ENCODE results near the gene C10orf67.

C10orf67 gene

DNA sequence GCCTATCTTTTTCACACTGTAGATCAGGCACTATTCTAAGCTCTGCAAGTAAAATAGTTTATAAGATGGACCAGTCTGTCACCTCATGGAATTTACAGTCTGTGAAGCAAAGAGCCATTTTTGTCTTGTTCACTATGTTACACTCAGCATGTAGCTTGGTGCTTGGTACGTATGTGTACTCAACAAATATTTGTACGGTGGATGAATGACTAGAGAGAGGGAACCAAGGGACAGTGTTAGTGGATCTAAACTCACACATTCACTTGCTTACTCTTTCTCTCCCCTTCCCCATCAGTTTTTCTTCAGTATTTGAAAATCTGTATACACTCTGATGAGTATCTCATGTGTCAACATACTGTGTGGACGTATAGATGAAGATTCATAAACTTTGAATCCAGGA, 106.6 kb downstream of the C10orf67 start:
- Histone ChIP-seq H3K4me3 (ENCODE audit: low read depth in 1 of 2, low read length in 2 of 2) (no peak overlapping the region), H3K9me3 (ENCODE audit: control insufficient read depth in 1 of 2, low read length in 2 of 2) (no peaks in the 10 kb centered on the region), H3K27me3 (ENCODE audit: control insufficient read depth in 1 of 2, insufficient read depth in 2 of 2, low read length in 2 of 2) (no peaks in the 10 kb centered on the region), H3K4me1 (ENCODE audit: control insufficient read depth in 1 of 2, insufficient read depth in 2 of 2, low read length in 2 of 2) (no peaks in the 10 kb centered on the region), H3K27ac (ENCODE audit: low read depth, low read length) (no peak overlapping the region), H3K36me3 (ENCODE audit: control insufficient read depth in 1 of 2, insufficient read depth in 2 of 2, low read length in 2 of 2) (no peaks in the 10 kb centered on the region), H3K9ac (ENCODE audit: low read depth in 1 of 2, low read length in 2 of 2) (no peak overlapping the region)

DNA sequence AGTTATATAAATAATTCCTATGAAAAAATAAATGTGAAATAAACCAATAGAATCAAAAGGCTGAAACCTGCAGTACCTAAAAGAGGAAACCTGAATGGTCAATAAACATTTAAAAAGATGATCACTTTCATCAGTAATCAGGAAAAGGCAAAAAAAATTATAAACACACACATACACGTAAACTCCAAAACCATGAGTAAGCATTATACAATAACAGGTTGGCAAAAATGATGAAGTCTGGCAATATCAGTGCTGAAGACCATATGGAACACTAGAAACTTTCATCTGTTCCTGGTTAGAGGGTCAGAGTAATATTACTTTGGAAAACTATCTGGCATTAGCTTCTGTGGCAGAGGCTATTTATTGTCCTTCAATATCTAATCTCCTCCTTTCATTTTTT, 114.0 kb downstream of the C10orf67 start:
- Histone ChIP-seq H3K9ac (ENCODE audit: low read depth in 1 of 2, low read length in 2 of 2) (no peak overlapping the region), H3K4me1 (ENCODE audit: control insufficient read depth in 1 of 2, insufficient read depth in 2 of 2, low read length in 2 of 2) (no peaks in the 10 kb centered on the region), H3K9me3 (ENCODE audit: control insufficient read depth in 1 of 2, low read length in 2 of 2) (no peaks in the 10 kb centered on the region), H3K27ac (ENCODE audit: low read depth, low read length) (no peak overlapping the region), H3K27me3 (ENCODE audit: control insufficient read depth in 1 of 2, insufficient read depth in 2 of 2, low read length in 2 of 2) (no peaks in the 10 kb centered on the region), H3K4me3 (ENCODE audit: low read depth in 1 of 2, low read length in 2 of 2) (no peak overlapping the region), H3K36me3 (ENCODE audit: control insufficient read depth in 1 of 2, insufficient read depth in 2 of 2, low read length in 2 of 2) (no peaks in the 10 kb centered on the region)

DNA sequence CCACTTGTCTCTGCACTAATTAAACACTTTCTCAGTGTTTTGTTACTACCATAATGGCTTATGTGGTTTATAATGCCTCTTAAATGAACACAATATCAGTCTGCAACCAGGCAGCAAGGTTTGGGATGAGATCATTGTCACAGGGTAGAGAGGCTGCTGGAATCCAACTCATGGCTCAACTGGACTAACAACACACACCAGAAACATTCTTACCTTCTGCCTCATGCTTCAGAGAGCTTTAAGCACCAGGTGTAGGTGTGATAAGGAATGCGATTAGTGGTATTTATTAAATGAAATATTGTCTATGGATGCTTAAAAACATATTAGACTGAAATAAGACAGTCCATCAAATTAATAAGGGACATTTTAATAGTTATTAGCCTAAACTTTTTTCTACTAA, 127.1 kb downstream of the C10orf67 start:
- H3K4me1 ChIP-seq (ENCODE audit: control insufficient read depth in 1 of 2, insufficient read depth in 2 of 2, low read length in 2 of 2) = no peaks in the 10 kb centered on the region
- H3K9me3 ChIP-seq (ENCODE audit: control insufficient read depth in 1 of 2, low read length in 2 of 2) = no peaks in the 10 kb centered on the region
- H3K27me3 ChIP-seq (ENCODE audit: control insufficient read depth in 1 of 2, insufficient read depth in 2 of 2, low read length in 2 of 2) = no peaks in the 10 kb centered on the region
- no peak overlapping the region for H3K4me3 ChIP-seq (ENCODE audit: low read depth in 1 of 2, low read length in 2 of 2)
- no peak overlapping the region for H3K27ac ChIP-seq (ENCODE audit: low read depth, low read length)
- H3K36me3 ChIP-seq (ENCODE audit: control insufficient read depth in 1 of 2, insufficient read depth in 2 of 2, low read length in 2 of 2) = no peaks in the 10 kb centered on the region
- no peak overlapping the region for H3K9ac ChIP-seq (ENCODE audit: low read depth in 1 of 2, low read length in 2 of 2)

DNA sequence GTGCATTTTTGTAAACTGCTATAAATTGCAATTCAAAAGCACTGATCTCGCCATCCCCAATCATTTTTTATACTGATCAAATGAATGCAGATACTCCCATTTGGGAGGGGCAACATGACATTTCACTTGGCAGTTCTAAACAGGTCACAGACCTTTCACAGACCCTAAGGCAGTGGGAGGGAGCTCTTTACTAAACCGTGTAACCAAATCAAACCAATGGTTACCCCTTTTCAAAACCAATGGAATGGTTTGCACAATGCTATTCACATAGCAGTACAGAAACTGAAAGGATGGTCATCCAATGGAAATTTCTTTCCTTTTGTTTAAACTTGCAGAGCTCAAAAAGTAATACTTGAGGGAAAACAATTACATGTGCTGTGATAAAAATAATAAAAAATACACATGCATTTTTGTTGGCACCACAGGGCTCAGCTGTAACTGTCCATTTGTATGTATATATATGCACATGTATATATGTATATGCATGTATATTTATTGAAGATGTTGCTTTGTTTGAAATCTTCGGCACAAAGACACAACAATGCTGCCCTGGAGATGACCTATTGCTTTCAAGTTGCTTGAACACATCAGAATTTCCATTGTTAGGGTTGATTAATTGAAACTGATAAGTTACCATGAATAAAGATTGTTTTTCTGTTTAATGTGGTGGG, 138.5 kb downstream of the C10orf67 start:
- no peaks in the 10 kb centered on the region for H3K36me3 ChIP-seq (ENCODE audit: control insufficient read depth in 1 of 2, insufficient read depth in 2 of 2, low read length in 2 of 2)
- peaks cover 20 to 36% of the 10 kb centered on the region in 2 donors for H3K27me3 ChIP-seq (ENCODE audit: control insufficient read depth in 1 of 2, insufficient read depth in 2 of 2, low read length in 2 of 2)
- no peaks in the 10 kb centered on the region for H3K4me1 ChIP-seq (ENCODE audit: control insufficient read depth in 1 of 2, insufficient read depth in 2 of 2, low read length in 2 of 2)
- H3K27ac ChIP-seq (ENCODE audit: low read depth, low read length) = no peak overlapping the region
- no peak overlapping the region for H3K9ac ChIP-seq (ENCODE audit: low read depth in 1 of 2, low read length in 2 of 2)
- no peak overlapping the region for H3K4me3 ChIP-seq (ENCODE audit: low read depth in 1 of 2, low read length in 2 of 2)
- H3K9me3 ChIP-seq (ENCODE audit: control insufficient read depth in 1 of 2, low read length in 2 of 2) = no peaks in the 10 kb centered on the region

DNA sequence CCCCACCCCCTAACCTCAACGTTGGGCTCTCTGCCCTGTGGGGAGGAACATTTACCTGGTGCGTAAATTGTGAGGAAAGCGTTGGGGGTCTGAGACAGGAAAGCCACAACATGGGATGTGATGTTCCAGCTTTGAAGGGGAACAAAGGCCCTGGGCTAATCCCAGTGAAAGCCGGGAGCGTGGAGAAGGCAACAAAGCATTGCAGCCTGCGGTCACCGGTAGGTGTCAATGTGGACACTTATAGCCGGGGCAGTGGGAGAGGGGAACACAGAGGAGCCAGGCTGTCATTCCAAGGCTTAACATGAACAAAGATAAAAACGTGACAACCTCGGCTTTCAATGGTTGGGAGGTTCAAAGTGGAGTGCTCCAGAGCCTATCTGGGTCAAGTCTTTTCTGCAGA, 139.8 kb downstream of the C10orf67 start:
- H3K27me3 ChIP-seq (ENCODE audit: control insufficient read depth in 1 of 2, insufficient read depth in 2 of 2, low read length in 2 of 2) = peaks cover 29 to 47% of the 10 kb centered on the region in 2 donors

DNA sequence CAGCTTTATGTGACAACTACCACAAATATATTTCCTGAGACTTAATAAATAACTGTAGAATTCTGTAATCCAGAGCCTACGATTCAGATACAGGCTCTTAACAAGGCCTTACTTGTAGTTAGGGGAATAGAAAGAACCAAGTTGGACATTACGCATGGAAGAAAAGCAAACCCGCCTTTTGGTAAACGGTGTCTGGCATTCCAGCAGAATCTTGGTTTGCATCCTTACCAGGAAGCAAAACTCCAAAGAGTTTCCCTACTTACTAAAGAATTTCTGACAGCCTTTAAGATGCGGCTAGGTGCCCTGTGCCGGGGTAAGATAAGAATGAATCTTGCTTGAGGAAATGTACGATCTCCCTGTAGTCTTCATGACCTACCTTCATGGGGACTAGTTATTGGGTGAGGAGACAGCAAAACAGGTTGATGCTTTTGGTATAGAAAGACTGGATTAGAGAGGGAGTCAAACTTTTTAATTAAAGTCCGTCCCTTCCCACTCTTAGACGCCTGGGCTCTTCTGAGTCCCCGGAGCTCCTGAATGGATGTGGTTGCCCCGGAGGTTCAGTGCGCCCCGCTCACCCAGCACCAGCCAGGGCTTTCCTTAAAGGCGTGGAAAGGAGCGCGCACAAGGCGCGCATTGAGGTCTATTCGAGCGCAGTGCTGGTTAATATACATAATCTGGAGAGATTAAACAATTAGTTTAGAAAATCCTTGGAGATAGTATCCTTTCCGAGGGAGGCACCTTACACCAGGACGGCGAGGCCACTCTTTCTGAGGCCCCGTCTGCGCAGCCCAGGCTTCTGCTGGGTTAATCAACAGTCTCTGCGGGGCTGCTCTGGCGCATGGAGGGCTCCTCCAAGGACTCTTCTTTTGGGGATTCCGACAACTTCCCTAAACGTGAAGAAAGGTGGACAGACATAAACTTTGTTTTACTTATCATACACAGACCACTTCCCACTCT, 140.9 kb downstream of the C10orf67 start:
- peaks cover 36 to 57% of the 10 kb centered on the region in 2 donors for H3K27me3 ChIP-seq (ENCODE audit: control insufficient read depth in 1 of 2, insufficient read depth in 2 of 2, low read length in 2 of 2)

More for the DNA sequence above, 139.8 kb downstream of the C10orf67 start:
- no peak overlapping the region for H3K9ac ChIP-seq (ENCODE audit: low read depth in 1 of 2, low read length in 2 of 2)
- no peak overlapping the region for H3K27ac ChIP-seq (ENCODE audit: low read depth, low read length)
- no peaks in the 10 kb centered on the region for H3K9me3 ChIP-seq (ENCODE audit: control insufficient read depth in 1 of 2, low read length in 2 of 2)
- H3K4me3 ChIP-seq (ENCODE audit: low read depth in 1 of 2, low read length in 2 of 2) = no peak overlapping the region
- no peaks in the 10 kb centered on the region for H3K36me3 ChIP-seq (ENCODE audit: control insufficient read depth in 1 of 2, insufficient read depth in 2 of 2, low read length in 2 of 2)
- no peaks in the 10 kb centered on the region for H3K4me1 ChIP-seq (ENCODE audit: control insufficient read depth in 1 of 2, insufficient read depth in 2 of 2, low read length in 2 of 2)

DNA sequence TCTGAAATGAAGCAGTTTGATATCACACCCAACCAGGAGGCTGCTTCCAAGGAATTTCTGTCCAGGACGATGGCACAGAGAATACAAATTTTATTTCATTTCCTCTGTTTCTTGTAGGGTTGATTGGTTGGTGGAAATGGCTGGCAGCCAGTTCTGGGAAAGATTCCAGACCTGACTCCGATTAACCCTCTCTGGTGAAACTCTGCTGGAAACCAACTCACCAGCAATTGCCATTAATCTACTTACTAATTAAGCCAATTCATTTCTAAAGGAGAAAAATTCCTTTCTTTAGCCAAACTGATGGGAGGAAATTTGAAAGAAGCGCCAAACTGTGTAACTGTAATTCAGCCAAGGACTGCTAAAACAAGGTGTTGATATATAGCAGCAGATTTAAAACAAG, 141.8 kb downstream of the C10orf67 start:
- no peak overlapping the region for H3K9ac ChIP-seq (ENCODE audit: low read depth in 1 of 2, low read length in 2 of 2)
- H3K4me3 ChIP-seq (ENCODE audit: low read depth in 1 of 2, low read length in 2 of 2) = no peak overlapping the region
- H3K27me3 ChIP-seq (ENCODE audit: control insufficient read depth in 1 of 2, insufficient read depth in 2 of 2, low read length in 2 of 2) = peaks cover 40 to 65% of the 10 kb centered on the region in 2 donors
- H3K36me3 ChIP-seq (ENCODE audit: control insufficient read depth in 1 of 2, insufficient read depth in 2 of 2, low read length in 2 of 2) = no peaks in the 10 kb centered on the region
- H3K27ac ChIP-seq (ENCODE audit: low read depth, low read length) = no peak overlapping the region
- H3K4me1 ChIP-seq (ENCODE audit: control insufficient read depth in 1 of 2, insufficient read depth in 2 of 2, low read length in 2 of 2) = no peaks in the 10 kb centered on the region
- H3K9me3 ChIP-seq (ENCODE audit: control insufficient read depth in 1 of 2, low read length in 2 of 2) = no peaks in the 10 kb centered on the region

More for the DNA sequence above, 140.9 kb downstream of the C10orf67 start:
- Histone ChIP-seq H3K4me1 (ENCODE audit: control insufficient read depth in 1 of 2, insufficient read depth in 2 of 2, low read length in 2 of 2) (no peaks in the 10 kb centered on the region), H3K4me3 (ENCODE audit: low read depth in 1 of 2, low read length in 2 of 2) (no peak overlapping the region), H3K27ac (ENCODE audit: low read depth, low read length) (no peak overlapping the region), H3K9ac (ENCODE audit: low read depth in 1 of 2, low read length in 2 of 2) (no peak overlapping the region), H3K36me3 (ENCODE audit: control insufficient read depth in 1 of 2, insufficient read depth in 2 of 2, low read length in 2 of 2) (no peaks in the 10 kb centered on the region), H3K9me3 (ENCODE audit: control insufficient read depth in 1 of 2, low read length in 2 of 2) (no peaks in the 10 kb centered on the region)

DNA sequence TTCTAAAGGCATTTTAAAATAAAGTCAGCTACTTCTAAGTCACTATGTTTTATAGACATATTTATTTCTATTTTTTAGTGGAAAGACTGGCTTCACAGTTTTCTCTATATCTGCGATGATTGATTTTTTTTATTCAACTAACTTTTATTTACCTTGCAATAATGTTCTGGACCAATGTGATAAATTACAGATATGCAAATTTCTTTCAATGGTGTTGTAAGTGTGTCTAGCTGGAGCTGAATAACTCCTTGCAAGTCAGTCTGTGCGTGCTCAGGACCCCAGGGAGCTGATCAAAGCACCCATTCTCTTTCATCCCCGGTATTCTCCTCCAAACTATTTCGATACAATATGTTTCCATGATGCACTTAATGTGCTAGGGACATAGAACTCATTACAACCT, 142.8 kb downstream of the C10orf67 start:
- no peak overlapping the region for H3K9ac ChIP-seq (ENCODE audit: low read depth in 1 of 2, low read length in 2 of 2)
- no peak overlapping the region for H3K4me3 ChIP-seq (ENCODE audit: low read depth in 1 of 2, low read length in 2 of 2)
- H3K36me3 ChIP-seq (ENCODE audit: control insufficient read depth in 1 of 2, insufficient read depth in 2 of 2, low read length in 2 of 2) = no peaks in the 10 kb centered on the region
- peaks cover 48 to 73% of the 10 kb centered on the region in 2 donors for H3K27me3 ChIP-seq (ENCODE audit: control insufficient read depth in 1 of 2, insufficient read depth in 2 of 2, low read length in 2 of 2)
- no peaks in the 10 kb centered on the region for H3K4me1 ChIP-seq (ENCODE audit: control insufficient read depth in 1 of 2, insufficient read depth in 2 of 2, low read length in 2 of 2)
- no peak overlapping the region for H3K27ac ChIP-seq (ENCODE audit: low read depth, low read length)
- no peaks in the 10 kb centered on the region for H3K9me3 ChIP-seq (ENCODE audit: control insufficient read depth in 1 of 2, low read length in 2 of 2)

DNA sequence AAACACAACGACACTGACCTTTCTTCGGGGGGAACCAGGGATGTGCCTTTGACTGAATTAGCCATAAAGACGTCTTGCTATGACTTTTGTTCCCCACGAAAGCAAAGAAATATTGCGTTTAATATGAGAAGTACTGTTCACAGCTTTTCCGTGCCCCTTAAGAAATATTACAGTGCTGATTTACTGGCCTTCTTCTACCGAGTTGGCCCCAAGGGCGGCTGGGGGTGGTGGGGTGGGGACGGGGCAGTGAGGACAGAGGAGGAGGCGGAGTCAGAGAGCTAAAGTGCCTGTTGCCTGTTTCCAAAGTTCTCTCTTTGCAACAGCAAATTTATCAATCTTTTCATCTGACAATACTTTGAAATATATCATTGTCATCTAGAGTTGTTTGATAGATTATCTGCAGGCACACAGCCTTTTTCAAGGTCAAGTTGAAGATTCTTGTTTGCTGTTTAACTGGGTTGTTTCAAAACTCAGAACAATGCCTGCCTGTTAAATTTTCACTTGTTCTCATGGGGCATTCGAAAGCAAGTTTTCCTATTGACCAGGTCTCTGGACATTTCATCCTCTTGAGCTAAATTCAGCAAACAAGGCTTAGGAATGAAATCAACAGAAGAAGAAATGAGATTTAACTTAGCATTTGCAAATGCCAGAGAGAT, 143.5 kb downstream of the C10orf67 start:
- H3K27me3 ChIP-seq (ENCODE audit: control insufficient read depth in 1 of 2, insufficient read depth in 2 of 2, low read length in 2 of 2) = peaks cover 53 to 75% of the 10 kb centered on the region in 2 donors
- no peak overlapping the region for H3K27ac ChIP-seq (ENCODE audit: low read depth, low read length)
- H3K4me1 ChIP-seq (ENCODE audit: control insufficient read depth in 1 of 2, insufficient read depth in 2 of 2, low read length in 2 of 2) = no peaks in the 10 kb centered on the region
- no peak overlapping the region for H3K9ac ChIP-seq (ENCODE audit: low read depth in 1 of 2, low read length in 2 of 2)
- H3K4me3 ChIP-seq (ENCODE audit: low read depth in 1 of 2, low read length in 2 of 2) = no peak overlapping the region
- no peaks in the 10 kb centered on the region for H3K36me3 ChIP-seq (ENCODE audit: control insufficient read depth in 1 of 2, insufficient read depth in 2 of 2, low read length in 2 of 2)
- no peaks in the 10 kb centered on the region for H3K9me3 ChIP-seq (ENCODE audit: control insufficient read depth in 1 of 2, low read length in 2 of 2)

DNA sequence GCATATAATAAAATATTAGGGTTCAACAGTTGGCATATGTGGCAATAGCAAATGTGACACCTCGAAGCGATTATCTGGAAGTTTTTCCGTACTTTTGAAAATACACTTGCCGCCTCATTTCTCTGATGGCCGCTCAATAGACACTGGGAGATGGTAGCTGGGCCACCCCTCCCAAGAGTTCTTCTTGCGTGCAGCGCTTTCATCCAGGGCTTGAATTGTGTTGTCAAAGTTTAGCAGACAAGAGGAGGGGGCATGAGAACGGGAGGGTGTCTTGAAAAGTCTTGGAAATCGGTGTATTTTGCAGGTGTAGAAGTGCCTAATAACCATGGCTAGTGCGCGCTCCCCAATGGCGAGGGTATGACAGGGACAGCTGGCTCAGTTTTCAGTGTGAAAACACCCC, 144.0 kb downstream of the C10orf67 start:
- no peaks in the 10 kb centered on the region for H3K9me3 ChIP-seq (ENCODE audit: control insufficient read depth in 1 of 2, low read length in 2 of 2)
- H3K27me3 ChIP-seq (ENCODE audit: control insufficient read depth in 1 of 2, insufficient read depth in 2 of 2, low read length in 2 of 2) = peaks cover 58 to 80% of the 10 kb centered on the region in 2 donors
- H3K36me3 ChIP-seq (ENCODE audit: control insufficient read depth in 1 of 2, insufficient read depth in 2 of 2, low read length in 2 of 2) = no peaks in the 10 kb centered on the region
- H3K27ac ChIP-seq (ENCODE audit: low read depth, low read length) = no peak overlapping the region
- H3K4me1 ChIP-seq (ENCODE audit: control insufficient read depth in 1 of 2, insufficient read depth in 2 of 2, low read length in 2 of 2) = no peaks in the 10 kb centered on the region
- H3K4me3 ChIP-seq (ENCODE audit: low read depth in 1 of 2, low read length in 2 of 2) = no peak overlapping the region
- H3K9ac ChIP-seq (ENCODE audit: low read depth in 1 of 2, low read length in 2 of 2) = no peak overlapping the region

Data from duodenal mucosa (tissue), 2 donors.